DLD1 (cell line): Measurements from ENCODE around the gene RGS17.

ENCODE experiments used
- in situ Hi-C: cut with HindIII; loops from 2 replicates; pipeline ENCODE4 v1.10.0; 2017; ENCODE audit warnings: low sequenced_read_pairs

RGS17 gene

DNA sequence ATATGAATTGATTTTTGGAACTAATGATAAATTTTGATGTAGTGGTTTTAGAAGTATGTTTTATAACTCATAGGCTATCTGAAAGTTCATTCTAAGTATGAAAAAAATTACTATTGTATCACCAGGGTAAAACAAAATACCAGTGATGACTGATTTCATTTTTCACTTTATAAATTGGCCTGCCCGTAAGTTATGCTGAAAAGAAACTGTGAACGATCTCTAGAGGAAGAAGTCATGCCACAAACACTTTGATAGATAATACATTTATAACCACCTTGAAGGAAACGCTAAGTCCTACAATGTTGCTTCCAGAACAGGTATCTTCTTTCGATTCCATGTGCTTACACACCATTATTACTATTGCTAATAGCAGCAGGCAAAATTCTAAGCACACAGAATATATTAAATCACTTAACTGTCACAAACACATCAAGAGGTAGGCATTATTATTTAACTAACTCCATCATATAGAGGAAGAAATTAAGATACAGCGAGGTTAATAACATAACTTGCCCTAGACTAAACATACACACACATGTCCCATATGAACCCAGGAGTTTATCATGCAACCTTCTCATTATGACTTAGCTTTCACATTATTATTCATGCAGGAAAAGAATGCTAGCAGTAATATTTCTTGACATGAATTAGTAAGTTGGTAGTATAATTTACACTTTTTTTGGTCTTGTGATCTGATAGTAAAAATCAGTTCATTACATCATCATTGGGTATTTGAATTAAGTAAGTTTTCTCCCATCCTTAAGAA lies 44.7 kb downstream of the RGS17 start:
- in situ Hi-C loops = no loop called here

DNA sequence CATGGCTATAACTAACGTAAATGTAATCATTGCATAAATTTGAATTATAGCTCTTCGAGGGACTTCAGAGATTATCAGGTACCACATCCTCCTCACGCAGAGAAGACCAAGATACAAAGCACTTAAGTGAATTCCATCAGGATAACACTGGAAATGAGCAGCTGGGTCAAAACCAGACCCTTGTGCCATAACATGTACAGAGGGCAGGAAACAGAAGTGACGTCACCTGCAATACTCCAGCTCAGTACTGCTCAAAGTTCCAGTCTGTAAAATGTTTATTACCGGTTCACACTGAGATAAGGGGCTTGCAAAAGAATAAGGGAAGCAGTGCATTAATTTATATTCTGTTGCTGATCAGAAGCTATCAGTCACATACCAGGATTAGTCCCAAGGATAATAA lies 45.8 kb downstream of the RGS17 start:
- in situ Hi-C loops = no loop called here

DNA sequence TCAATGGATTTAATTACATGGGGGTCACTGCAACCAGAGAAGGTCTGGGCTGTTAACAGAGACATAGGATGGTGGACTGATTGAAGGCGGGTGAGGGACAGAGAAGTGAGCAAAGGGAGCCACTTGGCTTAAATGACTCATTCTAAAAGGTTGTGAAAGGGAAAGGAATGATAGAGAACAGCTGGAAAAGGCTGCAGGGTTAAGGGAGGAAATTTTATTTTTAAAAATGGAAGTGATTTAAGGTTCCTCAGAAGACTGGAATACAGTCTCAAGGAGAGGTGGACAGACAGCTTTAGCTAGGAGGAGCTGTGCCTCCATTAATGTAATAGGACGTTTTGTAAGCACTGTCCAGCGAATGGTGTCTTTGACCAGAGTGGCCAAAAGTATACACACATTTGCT lies 46.7 kb downstream of the RGS17 start:
- in situ Hi-C loops = no loop called here

DNA sequence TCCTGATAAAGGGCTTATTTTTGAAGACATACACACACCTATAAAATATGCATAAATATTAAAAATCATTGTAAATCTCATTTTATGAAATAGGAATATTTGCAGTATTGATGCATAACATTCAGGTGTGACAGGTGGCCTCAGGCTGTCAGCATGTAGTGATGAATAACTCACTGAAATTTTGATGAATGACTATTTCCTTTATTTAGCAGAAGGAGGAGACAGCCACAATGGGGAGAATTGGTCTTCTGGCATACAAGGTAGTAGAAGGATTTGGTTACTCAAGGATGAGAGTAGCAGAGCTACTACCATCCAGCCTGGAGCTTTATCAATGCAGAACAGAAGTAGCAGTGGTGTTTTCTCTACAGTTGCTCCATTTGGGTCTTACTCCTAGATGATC lies 47.2 kb downstream of the RGS17 start:
- in situ Hi-C loops = no loop called here

DNA sequence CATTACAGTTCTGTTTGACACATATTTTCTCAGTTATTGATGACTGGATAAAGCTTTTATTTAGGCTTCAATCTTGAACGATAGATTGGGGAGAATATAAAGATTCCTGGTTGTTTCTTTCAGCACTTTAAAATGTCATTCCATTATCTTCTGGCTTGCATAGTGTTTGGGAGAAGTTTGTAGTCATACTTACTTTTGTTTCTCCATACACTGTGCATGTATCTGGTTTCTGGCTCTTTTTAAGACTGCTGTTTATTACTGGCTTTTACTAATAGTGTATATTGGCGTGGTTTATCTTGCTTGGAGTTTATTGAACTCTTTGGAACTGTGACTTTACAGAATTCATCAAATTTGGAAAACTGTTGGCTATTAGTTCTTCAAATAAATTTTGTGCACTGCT lies 49.2 kb downstream of the RGS17 start:
- in situ Hi-C loops = no loop called here

DNA sequence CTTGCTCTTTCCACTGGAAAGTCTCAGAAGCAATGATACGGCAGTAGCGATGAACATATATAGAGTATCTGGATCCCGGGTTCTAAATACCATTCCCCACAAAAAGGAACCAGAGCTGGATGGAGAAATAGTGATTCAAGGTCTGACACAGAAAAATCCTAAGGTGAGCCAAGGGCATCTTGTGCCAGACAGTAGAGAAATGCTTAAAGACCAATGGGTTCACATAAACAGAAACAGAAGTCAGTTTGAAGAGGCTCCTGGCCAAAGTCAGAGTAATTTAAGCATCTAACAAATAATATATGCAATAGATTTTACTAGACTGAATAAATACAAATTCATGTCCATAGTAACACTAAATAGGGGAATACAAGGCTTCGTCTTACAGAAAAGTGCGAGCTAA lies 54.7 kb downstream of the RGS17 start:
- in situ Hi-C loops = no loop called here

DNA sequence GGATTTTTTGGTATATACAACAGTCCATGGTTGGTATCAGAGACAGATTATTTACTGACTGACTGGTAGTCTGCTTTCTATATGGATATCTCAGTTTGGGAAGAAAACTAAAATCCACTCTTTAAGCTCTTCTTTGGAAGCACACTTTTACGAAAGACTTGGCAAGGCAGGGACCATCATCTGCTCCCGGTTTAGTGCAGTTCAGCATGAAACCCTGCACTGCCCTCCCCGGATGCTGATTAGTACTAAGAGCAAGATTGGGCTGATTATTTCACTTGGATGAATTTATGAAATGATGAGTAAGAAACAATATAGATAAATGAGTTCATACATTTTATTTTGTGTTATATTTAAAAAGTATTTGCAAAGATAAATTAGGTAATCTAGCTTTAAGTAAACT lies 56.3 kb downstream of the RGS17 start:
- in situ Hi-C loops = no loop called here

DNA sequence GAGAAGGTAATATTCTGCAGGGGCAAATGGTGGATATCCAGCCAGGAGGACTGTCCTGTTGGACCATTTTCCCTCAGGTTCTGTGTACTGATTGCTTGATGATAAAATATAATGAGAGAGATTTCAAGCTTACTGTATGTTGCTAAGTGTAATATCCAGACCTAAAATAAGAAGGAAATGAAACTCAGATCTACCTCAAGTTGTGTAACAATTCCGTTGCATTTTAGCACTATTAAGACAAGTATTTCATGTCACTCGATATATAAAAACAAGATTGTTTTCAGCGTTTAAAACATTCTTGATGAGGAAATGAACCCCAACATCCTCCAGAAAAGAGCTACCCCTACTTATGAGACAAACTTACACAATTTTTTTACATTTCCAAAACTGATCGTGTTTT lies 57.2 kb downstream of the RGS17 start:
- in situ Hi-C loops = no loop called here

DNA sequence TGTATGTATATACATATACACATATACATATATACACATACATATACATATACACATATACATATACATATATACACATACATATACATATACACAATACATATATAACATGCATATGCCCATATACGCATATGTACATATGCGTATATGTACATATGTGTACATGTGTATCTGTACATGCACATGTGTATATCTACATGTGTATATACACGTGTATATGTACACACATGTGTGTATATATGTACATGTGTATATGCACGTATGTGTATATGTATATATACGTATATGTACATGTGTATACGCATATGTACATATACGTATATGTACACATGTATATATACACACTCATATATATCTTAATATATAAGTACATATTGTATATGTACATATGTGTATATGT lies 60.3 kb downstream of the RGS17 start:
- in situ Hi-C loops = no loop called here

DNA sequence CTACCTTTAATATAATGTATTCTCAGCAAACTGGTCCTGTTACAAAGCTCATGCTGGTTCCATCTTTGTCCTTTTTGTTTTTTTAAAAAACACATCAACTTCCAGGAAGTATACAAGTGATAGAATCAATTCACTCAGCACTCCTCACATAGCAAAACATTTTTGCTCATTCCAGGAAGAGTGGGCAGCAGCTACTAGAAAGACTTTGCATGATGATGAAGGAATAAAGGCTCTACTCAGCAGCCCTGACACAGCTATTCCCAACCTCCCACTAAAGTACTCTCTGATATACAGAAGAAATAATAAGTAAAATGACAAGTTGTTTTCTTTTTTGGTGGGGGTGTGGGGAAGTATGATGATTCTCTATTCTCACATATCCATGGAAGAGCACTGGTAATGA lies 61.2 kb downstream of the RGS17 start:
- in situ Hi-C loops = no loop called here

DNA sequence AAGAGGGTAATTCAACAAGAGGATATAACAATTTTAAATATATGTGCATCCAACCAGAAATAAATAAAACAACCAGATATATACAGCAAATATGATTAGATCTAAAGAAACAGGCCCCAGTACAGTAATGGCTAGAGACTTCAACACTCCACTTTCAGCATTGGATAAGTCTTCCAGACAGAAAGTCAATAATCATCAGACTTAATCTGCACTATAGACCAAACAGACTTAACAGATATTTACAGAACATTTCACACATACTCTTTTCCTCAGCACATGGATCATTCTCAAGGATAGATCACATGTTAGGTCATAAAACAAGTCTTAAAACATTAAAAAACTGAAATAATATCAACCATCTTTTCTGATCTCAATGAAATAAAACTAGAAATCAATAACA lies 65.9 kb downstream of the RGS17 start:
- in situ Hi-C loops = no loop called here

DNA sequence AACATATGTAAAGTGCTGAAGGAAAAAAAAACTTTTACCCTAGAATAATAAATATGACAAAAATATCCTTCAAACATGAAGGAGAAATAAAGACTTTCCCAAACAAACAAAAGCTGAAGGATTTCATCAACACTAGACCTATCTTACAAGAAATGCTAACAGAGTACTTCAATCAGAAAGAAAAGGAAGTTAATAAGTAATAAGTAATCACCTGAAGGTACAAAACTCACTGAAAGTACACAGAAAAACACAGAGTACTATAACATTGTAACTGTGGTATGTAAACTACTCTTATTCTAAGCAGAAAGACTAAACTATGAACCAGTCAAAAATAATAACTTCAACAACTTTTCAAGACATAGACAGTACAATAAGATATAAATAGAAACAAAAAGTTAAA lies 67.1 kb downstream of the RGS17 start:
- in situ Hi-C loops = no loop called here

DNA sequence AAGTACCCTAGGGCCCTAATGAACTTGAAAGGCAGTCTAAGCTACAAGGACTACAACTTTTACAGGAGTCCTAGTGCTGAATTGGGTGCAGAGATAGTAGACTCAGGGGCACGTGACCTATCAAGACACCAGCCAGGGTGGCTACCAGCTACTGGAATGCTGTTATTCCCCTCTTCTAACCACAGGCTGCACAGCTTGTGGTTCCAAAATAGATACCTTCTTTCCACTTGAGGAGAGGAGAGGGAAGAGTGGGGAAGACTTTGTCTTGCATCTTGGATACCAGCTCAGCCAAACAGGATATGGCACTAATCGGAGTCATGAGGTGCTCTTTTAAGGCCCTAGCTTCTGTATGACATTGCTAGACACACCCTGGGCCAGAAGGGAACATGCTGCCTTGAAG lies 68.6 kb downstream of the RGS17 start:
- in situ Hi-C loops = no loop called here

DNA sequence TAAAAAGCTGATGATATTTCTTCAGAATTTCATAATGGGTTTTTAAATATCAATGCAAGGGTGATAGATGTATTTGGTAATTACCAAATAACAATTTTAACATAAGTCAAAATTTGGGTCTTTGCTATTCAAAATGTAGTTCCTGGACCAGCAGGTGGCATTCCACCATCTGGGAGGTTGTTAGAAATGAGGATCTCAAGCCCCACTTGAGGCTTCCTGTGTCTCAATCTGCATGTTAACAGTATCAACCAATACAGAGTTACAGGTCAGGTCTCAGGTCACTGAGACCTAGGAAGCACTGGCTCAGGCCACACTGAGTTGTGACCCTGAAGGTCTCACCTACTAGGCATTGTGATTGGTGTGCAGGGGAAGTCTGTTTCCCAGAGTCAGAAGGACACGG lies 71.3 kb downstream of the RGS17 start:
- in situ Hi-C loops = no loop called here

DNA sequence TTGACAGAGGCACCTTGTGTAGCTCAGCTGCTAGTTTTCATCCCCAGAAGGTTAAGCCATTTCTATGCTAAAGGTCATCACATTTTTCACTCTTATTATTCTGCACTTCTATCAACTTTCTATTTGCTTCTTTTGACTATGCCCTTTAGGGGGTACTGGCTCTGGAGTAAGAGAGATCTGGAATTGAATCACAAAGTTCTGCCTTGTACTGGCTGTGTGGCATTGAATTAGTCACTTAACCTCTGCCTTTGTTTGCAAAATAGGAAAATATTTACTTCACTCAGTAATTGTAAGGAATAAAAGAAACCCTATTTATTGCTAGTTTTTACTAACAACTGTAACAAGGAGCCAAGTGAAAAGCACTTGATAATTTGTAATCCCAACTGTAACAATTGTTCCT lies 71.8 kb downstream of the RGS17 start:
- in situ Hi-C loops = no loop called here

DNA sequence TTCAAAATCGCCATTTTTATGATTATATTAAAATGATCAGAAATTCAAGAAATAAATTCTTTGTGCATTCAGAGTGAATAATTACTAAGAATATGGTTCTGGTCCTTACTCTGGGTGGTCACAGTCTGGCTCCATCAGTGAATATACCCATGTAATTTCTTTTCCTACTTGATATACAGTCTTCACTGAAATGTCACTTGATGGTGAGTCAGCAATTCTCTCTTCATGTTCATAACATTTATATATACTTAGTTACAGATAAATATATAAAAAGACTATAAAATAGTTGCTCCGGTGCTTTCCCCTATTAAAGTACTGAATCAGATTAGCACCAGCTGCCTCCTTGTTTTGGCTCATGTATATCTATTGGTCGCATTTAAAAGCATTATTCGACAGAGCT lies 72.2 kb downstream of the RGS17 start:
- in situ Hi-C loops = no loop called here

DNA sequence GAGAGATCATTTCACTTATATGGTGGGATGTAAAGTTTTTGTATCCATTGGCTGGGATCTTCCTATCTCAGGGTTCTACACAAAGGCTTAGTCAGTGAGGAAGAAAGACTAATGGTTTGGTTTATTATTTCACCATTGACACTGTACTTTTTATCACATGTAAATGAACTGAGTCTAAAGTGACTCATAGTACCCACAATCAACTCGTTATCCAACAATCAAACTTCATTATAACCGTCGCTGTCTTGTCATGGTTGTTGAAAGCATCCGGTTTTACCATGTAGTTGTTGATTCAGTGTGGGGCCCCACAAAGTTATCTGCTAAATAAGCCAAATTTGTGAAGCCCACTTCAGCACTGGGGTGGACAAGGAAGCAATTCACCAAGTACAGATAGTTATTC lies 72.8 kb downstream of the RGS17 start:
- in situ Hi-C loops = no loop called here

DNA sequence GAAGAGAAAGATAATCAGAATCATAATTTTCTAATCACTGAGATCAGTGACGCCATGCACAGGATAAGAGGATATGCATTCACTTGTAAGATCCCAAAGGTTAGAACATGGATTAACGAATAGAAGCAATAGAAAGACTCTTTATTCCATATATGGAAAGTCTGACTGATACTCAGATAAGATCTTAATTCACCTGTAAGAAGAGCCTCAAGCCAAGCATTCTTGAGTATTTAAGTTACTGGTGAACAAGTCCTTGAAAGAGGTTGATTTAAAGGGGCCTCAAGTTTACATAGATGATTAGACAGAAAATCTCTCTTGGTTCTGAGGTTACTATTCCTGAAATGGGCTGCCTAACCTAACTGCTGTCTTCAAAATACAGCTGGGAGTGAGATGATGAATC lies 74.8 kb downstream of the RGS17 start:
- in situ Hi-C loops = no loop called here

DNA sequence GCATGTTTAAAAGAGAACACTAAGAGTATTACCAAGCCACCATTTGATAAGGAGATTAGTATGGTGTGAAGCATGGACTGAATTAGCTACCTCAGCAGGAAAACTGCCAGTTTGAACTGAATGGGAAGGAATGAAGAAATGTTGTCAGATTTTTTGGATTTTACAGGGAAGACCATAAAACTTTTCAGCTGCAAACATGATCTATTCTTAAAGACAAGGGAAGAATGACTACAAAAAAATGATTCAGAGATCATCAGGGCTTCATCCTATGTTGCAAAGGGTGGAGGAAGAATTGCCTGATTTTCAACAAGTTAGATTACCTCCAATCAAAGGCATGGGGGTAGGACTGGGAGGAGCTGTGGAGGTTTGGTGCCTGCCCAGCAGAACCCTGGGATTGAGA lies 79.3 kb downstream of the RGS17 start:
- in situ Hi-C loops = no loop called here

DNA sequence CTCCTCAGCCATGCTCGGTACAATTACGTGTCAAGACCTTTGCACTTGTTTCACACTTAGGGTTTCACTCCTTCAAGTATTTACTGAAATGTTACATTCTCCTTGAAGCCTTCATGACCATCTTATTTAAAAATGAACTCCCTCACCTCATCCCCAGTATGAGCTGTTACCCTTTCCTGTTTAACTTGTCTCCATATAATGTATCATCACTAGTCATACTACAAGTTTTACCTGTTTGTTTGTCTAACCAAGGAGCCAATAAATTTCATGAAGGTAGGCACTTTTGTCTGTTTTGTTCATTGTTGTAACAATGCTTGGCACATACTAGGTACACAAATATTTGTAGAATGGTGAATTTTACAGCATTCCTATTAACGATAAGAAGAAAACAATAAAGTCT lies 82.5 kb downstream of the RGS17 start:
- in situ Hi-C loops = no loop called here

DNA sequence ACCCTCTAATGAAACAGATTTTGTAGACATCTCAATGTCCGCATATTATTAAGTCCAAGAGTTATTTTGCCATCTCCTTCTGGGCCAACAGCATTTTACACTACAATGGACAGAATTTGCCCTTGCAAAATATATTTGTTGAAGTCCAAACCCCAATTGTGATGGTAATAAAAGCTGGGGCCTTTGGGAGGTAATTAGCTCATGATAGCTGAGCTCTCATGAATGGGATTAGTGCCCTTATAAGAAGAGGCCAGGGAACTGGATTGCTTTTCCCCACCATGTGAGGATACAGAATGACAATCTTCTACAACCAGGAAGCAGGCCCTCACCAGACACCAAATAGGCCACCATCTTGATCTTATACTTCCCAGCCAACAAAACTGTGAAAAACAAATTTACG lies 83.7 kb downstream of the RGS17 start:
- in situ Hi-C loops = no loop called here

DNA sequence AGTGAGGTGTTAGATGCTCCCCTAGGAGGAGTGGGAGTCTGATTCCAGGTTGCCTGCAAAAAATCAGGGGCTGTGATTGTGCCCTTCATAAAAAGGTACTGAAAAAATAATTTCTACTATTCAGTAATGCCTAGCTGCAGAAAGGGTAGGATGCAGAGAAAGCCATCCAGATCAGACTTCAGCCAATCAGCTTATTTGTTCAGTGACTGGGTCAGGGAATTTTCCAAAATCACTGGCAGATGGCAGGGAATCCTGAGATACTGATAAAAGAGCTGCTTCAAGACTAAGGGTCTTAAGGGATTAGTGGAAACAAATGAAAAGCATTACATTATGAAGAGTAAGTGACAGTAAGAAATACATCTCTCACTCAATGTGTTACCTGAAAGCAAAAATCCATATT lies 85.8 kb downstream of the RGS17 start:
- in situ Hi-C loops = no loop called here

DNA sequence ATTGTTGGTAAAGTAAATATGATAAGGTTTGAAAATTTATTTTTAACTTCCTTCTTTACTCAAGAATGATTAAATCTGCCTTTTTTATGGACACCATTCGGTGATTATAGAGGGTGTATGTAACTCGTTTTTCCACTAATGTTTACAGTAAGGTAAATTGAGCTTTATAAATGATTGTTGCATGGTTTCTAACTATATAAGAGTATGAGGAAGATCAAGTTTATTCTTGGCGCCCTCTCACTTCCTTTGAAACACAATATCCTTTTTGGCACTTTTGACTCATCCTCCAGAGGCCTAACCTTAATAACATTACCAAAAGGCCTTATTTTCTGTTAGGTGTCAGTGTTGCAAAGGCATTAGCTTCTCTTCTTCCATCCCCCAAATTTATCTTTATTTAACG lies 86.8 kb downstream of the RGS17 start:
- in situ Hi-C loops = no loop called here
